Neural crest cell (in vitro differentiated cells): Measurements from ENCODE around the gene LITAFD. TPM values are rescaled to one million over a fixed set of nuclear protein-coding genes. Genes with fewer than 3 reads are reported as not detected.
A peak's percentile ranks its signal among the peaks of the same experiment; 100 is the strongest.

Source experiments
- DNase-seq: peaks from one replicate; pipeline ENCODE4 v3.0.0; 2021; ENCODE audit warnings: low read depth, mixed read lengths, low spot score
- H3K27ac Mint-ChIP-seq: one replicate; pipeline ENCODE4 v1.8.0; 2021; ENCODE audit warnings: mild to moderate bottlenecking, mixed read lengths; ENCODE audit not compliant: unreplicated experiment
- H3K27me3 Mint-ChIP-seq: 2 replicates; pipeline ENCODE4 v1.8.0; 2021; ENCODE audit warnings: low read depth, mild to moderate bottlenecking, mixed read lengths
- H3K36me3 Mint-ChIP-seq: 2 replicates; pipeline ENCODE4 v1.8.0; 2021; ENCODE audit warnings: low read depth, mild to moderate bottlenecking, mixed read lengths
- H3K4me1 Mint-ChIP-seq: 2 replicates; pipeline ENCODE4 v1.8.0; 2021; ENCODE audit warnings: mixed read lengths
- H3K4me3 Mint-ChIP-seq: one replicate; pipeline ENCODE4 v1.8.0; 2021; ENCODE audit warnings: mild to moderate bottlenecking, mixed read lengths
- H3K9me3 Mint-ChIP-seq: 2 replicates; pipeline ENCODE4 v1.8.0; 2021; ENCODE audit warnings: mixed read lengths
- total RNA-seq: library from RNA; stranded (reverse); gene quantifications from 2 replicates; pipeline ENCODE4 v1.2.1, GENCODE V29; 2021
- TF ChIP-seq, protein P1 (sequence below): fragments of 200-600 bp; sonication (generic); conservative IDR thresholded peaks from 2 replicates; pipeline ENCODE4 v1.5.0; 2021; ENCODE audit warnings: antibody characterized with exemption, mild to moderate bottlenecking

LITAFD gene
- total RNA-seq, 1 donor from 2014 or later, result not detected

DNA sequence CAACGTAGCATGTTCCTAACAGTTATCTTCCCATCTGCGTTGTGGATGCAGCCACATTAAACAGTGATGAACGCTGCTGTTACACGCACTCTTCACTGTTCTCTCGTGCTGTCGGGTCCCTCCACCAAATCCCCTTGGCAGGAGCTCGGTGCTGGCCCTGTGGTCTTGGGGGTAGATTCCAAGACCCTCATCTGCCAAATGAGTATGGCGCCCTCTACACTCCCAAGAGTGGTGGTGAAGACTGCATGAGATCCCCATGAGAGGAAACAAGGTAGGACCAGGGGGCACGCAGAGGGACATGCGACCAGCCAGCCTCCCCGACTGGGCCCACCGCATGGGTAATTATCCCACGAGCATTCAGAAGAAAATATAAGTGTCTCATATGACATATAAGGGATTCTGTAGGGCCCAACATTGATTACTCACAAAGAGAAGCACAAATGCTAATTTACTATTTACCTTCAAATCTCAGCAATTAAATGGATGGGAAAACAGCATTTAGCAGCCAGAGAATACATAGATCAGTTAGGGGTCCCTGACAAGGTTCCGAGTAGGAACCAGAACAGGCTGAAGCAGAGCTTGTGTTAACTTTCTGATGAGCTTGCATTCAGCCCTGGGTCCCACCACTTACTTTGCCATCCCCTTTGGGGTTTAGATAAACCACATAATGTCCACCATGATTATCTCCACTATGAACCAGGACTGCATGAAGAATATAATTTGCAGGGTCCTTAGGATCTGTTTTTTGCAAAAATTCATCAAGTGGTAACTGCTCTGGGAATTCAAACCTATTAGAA is 23.8 kb downstream of the LITAFD start:
- TF ChIP-seq, protein P1, sequence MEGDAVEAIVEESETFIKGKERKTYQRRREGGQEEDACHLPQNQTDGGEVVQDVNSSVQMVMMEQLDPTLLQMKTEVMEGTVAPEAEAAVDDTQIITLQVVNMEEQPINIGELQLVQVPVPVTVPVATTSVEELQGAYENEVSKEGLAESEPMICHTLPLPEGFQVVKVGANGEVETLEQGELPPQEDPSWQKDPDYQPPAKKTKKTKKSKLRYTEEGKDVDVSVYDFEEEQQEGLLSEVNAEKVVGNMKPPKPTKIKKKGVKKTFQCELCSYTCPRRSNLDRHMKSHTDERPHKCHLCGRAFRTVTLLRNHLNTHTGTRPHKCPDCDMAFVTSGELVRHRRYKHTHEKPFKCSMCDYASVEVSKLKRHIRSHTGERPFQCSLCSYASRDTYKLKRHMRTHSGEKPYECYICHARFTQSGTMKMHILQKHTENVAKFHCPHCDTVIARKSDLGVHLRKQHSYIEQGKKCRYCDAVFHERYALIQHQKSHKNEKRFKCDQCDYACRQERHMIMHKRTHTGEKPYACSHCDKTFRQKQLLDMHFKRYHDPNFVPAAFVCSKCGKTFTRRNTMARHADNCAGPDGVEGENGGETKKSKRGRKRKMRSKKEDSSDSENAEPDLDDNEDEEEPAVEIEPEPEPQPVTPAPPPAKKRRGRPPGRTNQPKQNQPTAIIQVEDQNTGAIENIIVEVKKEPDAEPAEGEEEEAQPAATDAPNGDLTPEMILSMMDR, result peak; percentile 36
- Mint-ChIP-seq H3K27ac (no peak overlapping the region), H3K9me3 (no peaks in the 10 kb centered on the region), H3K27me3 (no peaks in the 10 kb centered on the region), H3K4me3 (no peak overlapping the region), H3K4me1 (no peaks in the 10 kb centered on the region), H3K36me3 (peaks cover 22% of the 10 kb centered on the region)
- no peak for DNase-seq

DNA sequence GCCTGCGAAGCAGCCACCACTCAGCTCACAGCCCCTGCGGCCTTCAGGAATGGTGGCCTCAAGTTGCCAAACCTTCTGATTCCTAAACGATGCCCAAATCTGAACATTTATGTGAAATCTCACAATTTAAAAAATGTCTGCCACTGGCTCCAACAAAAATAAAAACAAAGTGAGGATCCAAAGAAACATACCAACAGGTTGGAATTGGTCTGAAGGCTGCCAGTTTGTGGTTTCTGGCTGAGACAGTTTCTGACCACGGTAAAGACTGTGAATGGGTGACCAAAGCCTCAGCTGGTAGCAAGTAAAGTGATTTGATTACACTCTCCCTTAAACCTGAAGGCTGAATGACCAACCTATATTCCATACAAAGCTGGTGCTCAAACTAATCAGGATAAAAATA is 24.9 kb downstream of the LITAFD start:
- TF ChIP-seq, protein P1, result no peak
- Mint-ChIP-seq H3K27ac (no peak overlapping the region), H3K9me3 (no peaks in the 10 kb centered on the region), H3K4me3 (no peak overlapping the region), H3K4me1 (no peaks in the 10 kb centered on the region), H3K36me3 (peaks cover 20% of the 10 kb centered on the region), H3K27me3 (no peaks in the 10 kb centered on the region)
- no peak for DNase-seq

DNA sequence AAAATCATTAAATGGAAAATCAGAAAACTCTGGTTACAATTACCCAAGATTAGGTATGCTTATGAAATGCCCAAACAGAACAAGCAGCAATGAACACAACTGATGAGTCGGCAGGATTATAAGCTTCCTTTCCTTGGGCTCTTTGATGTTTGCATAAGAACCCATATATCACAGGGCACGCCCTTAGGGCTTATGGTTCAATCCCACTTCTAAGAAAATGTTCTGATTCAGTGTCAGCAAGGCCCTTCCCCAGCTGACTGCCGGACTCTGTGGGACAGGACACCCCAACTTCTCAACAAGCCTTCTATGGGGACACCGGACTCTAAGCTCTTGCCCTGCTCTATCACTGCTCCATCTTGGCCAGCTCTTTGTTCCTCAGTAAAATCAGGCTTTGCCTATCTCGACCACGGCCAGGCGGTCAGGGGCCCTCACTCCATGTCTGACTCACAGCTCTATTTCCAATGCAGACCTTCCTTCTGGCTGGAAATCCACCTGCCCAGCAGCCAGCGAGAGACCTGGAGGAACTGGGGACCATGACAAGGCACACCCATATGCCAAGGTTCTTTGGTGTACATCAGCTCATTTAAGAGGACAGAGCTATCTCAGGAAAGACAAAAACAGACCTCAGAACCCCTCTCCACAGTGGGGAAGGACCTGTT is 26.8 kb downstream of the LITAFD start:
- Mint-ChIP-seq H3K36me3 (peaks cover 18% of the 10 kb centered on the region), H3K9me3 (no peaks in the 10 kb centered on the region), H3K27ac (peak overlapping the region; percentile 83), H3K4me1 (no peaks in the 10 kb centered on the region), H3K4me3 (no peak overlapping the region), H3K27me3 (no peaks in the 10 kb centered on the region)
- TF ChIP-seq, protein P1, result no peak
- DNase-seq, result no peak

DNA sequence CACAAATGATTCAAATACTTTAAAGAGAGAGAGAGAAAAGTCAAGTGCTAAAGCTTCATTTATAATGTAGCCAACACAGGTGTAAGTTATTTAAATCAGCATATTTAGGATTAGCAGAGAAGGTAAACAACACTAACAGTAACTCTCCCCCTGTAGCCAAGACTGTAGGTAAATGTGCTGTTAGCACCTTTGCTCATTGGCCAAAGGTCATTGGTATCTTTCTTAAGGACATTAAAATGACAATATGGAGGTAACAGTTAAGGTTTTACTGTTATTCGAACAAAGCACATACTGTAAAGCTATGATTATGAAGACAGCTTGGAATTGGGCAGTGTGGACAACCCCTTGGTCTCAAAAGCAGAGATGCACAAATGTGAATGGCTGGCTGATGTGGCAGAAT is 28.7 kb downstream of the LITAFD start:
- H3K9me3 Mint-ChIP-seq, result no peaks in the 10 kb centered on the region
- H3K4me3 Mint-ChIP-seq, result no peak overlapping the region
- no peak overlapping the region for H3K27ac Mint-ChIP-seq
- H3K27me3 Mint-ChIP-seq, result no peaks in the 10 kb centered on the region
- H3K4me1 Mint-ChIP-seq, result no peaks in the 10 kb centered on the region
- peaks cover 22% of the 10 kb centered on the region for H3K36me3 Mint-ChIP-seq
- DNase-seq, result no peak
- TF ChIP-seq, protein P1, result no peak

DNA sequence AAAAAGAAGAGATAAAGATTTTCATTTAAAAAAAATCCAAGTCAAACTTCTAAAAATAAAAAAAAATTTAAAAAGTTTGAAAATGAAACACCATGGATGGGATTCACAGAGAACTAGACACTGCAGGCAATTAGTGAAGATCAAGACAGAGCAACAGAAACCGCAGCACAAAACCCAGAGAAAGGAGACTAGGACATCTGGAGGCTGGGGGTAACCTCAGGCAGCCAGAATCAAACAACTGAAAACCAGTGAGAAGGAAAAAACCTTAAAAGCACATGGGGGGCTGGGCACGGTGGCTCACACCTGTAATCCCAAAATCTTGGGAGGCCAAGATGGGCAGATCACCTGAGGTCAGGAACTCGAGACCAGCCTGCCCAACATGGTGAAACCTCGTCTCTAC is 30.6 kb downstream of the LITAFD start:
- TF ChIP-seq, protein P1, result no peak
- Mint-ChIP-seq H3K4me3 (no peak overlapping the region), H3K9me3 (no peaks in the 10 kb centered on the region), H3K27ac (no peak overlapping the region), H3K4me1 (no peaks in the 10 kb centered on the region), H3K36me3 (peaks cover 20% of the 10 kb centered on the region), H3K27me3 (no peaks in the 10 kb centered on the region)
- DNase-seq, result no peak
